HG03280 (cell line): ENCODE data around the gene MAST4.

Experiments used
- ATAC-seq: cut with Tn5 transposase; IDR thresholded peaks from one replicate; pipeline ENCODE4 v1.9.1; 2021; ENCODE audit warnings: mild to moderate bottlenecking, moderate library complexity; ENCODE audit not compliant: unreplicated experiment

Gene MAST4

GRCh38 chr5:66945389-66946349, 349.5 kb downstream of the MAST4 start:
- ATAC-seq = peak; percentile 81

- no peak for ATAC-seq
These were observed 351.3 kb downstream of the MAST4 start for GRCh38 chr5:66947458-66947857.

GRCh38 chr5:66949066-66949465, 352.9 kb downstream of the MAST4 start:
- ATAC-seq = no peak

- no peak for ATAC-seq
These were observed 356.0 kb downstream of the MAST4 start for GRCh38 chr5:66952153-66952552.

GRCh38 chr5:66956439-66956838, 360.2 kb downstream of the MAST4 start:
- ATAC-seq = no peak

GRCh38 chr5:66958201-66958979, 362.2 kb downstream of the MAST4 start:
- no peak for ATAC-seq

GRCh38 chr5:66958980-66959641, 362.9 kb downstream of the MAST4 start:
- no peak for ATAC-seq

GRCh38 chr5:66959653-66960052, 363.5 kb downstream of the MAST4 start:
- no peak for ATAC-seq

GRCh38 chr5:66960369-66961137, 364.4 kb downstream of the MAST4 start:
- no peak for ATAC-seq

GRCh38 chr5:66963559-66963971, 367.4 kb downstream of the MAST4 start:
- ATAC-seq = no peak

GRCh38 chr5:66966439-66966838, 370.2 kb downstream of the MAST4 start:
- no peak for ATAC-seq

- ATAC-seq = no peak
These were observed 370.9 kb downstream of the MAST4 start for GRCh38 chr5:66967102-66967501.

- ATAC-seq = no peak
These were observed 371.7 kb downstream of the MAST4 start for GRCh38 chr5:66967826-66968262.

- ATAC-seq = no peak
These were observed 373.3 kb downstream of the MAST4 start for GRCh38 chr5:66969484-66969883.

GRCh38 chr5:66969963-66970362, 373.8 kb downstream of the MAST4 start:
- ATAC-seq = no peak

- no peak for ATAC-seq
These were observed 375.8 kb downstream of the MAST4 start for GRCh38 chr5:66972004-66972403.

- no peak for ATAC-seq
These were observed 378.1 kb downstream of the MAST4 start for GRCh38 chr5:66974256-66974655.

GRCh38 chr5:66976108-66976507, 379.9 kb downstream of the MAST4 start:
- no peak for ATAC-seq

GRCh38 chr5:66979738-66980137, 383.5 kb downstream of the MAST4 start:
- ATAC-seq = no peak

- ATAC-seq = no peak
These were observed 385.3 kb downstream of the MAST4 start for GRCh38 chr5:66981266-66982055.
